ENCODE results near the gene PCNX1.

DNA sequence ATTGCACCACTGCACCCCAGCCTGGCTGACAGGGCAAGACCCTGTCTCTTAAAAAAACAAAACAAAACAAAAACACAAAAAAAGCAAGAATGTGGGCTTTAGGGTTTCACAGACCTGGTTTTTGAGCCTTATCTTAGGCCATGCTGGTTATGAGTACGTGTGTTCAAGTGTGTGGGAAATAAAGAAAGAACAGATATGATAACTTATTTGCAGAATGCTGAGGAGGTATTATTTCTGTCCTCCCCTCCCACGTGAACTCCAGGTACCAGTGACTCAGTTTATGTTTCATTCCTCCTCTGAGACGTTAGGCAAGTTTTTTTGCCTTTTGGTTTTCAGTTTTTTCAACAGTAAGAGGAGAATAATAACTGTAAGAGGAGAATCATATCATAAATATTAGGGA, 49.3 kb downstream of the PCNX1 start:
- no peak for TF ChIP-seq POLR2AphosphoS5 (IDR thresholded peaks at IDR 0.05; ENCODE audit: control insufficient read depth, insufficient read depth, low read depth, low read length)
- TF ChIP-seq POLR2A (conservative IDR thresholded peaks at IDR 0.05): no peak
- no peak for TF ChIP-seq RFX5 (IDR thresholded peaks at IDR 0.05; ENCODE audit: low read depth, low read length)
- no peak for TF ChIP-seq TRIM24 (IDR thresholded peaks at IDR 0.05)
- TF ChIP-seq, protein P1, sequence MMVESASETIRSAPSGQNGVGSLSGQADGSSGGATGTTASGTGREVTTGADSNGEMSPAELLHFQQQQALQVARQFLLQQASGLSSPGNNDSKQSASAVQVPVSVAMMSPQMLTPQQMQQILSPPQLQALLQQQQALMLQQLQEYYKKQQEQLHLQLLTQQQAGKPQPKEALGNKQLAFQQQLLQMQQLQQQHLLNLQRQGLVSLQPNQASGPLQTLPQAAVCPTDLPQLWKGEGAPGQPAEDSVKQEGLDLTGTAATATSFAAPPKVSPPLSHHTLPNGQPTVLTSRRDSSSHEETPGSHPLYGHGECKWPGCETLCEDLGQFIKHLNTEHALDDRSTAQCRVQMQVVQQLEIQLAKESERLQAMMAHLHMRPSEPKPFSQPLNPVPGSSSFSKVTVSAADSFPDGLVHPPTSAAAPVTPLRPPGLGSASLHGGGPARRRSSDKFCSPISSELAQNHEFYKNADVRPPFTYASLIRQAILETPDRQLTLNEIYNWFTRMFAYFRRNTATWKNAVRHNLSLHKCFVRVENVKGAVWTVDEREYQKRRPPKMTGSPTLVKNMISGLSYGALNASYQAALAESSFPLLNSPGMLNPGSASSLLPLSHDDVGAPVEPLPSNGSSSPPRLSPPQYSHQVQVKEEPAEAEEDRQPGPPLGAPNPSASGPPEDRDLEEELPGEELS (CRISPR knock-in tag; IDR thresholded peaks at IDR 0.05; ENCODE audit: borderline replicate concordance): no peak
- TF ChIP-seq ZBTB1 (CRISPR knock-in tag; IDR thresholded peaks at IDR 0.05; ENCODE audit: borderline replicate concordance, low read depth): no peak
- TF ChIP-seq MAFG (tag; conservative IDR thresholded peaks at IDR 0.05): no peak
